Measurements from ENCODE around the gene COPZ1.
A peak's percentile ranks its signal among the peaks of the same experiment; 100 is the strongest.

The COPZ1 gene

DNA sequence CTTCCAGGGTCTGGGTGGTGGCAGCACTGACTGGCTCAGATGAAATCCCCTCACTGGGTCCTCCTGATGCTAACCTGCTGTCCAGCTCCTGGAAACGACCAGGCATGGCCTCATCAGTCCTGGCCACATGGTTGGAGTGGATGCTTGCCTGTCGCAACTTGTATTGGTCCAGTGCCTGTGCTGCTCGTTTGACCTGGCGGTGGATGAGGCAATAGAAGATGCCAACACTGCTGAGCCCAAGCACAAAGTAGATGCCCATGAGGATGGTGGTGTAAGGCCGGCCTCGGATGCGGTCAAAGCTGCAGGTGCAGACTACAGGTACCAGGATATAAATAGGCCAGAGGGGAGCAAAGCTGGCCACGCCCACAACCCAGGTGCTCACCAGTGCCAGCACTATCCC is 38.1 kb downstream of the COPZ1 start:
- peaks cover 7% of the 10 kb centered on the region for H3K27me3 ChIP-seq (ENCODE audit: control insufficient read depth, insufficient read depth, low read length)
- H3K9ac ChIP-seq (ENCODE audit: low read length), result no peak overlapping the region
- no peak overlapping the region for H3K4me3 ChIP-seq (ENCODE audit: low read depth, low read length)
- H3K4me1 ChIP-seq (ENCODE audit: control insufficient read depth, insufficient read depth, low read length), result peaks cover 18% of the 10 kb centered on the region
- no peaks in the 10 kb centered on the region for H3K36me3 ChIP-seq (ENCODE audit: control insufficient read depth, insufficient read depth, low read length)
- no peaks in the 10 kb centered on the region for H3K9me3 ChIP-seq (ENCODE audit: control insufficient read depth, insufficient read depth, low read depth, low read length)
- no peak overlapping the region for H3K27ac ChIP-seq (ENCODE audit: low read depth, low read length)

DNA sequence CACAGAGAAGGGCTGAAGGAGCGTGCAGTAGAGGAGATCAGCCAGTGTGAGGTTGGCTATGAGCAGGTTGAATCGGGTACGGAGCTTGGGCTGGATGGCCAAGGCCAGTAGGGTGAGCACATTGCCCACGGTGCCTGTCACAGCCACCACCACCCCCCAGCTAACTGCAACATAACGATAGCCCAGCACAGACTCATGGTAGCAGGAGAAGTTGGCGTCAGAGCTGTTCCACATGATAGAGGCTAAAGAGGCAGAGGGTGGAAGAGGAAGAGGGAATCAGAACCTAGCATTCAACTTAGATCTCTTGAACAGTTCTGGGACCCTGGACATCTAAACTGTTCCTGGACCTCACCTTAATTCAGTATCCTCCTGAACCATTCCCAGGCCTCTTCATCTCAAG is 38.7 kb downstream of the COPZ1 start:
- Histone ChIP-seq H3K4me3 (ENCODE audit: low read depth, low read length) (no peak overlapping the region), H3K27me3 (ENCODE audit: control insufficient read depth, insufficient read depth, low read length) (peaks cover 13% of the 10 kb centered on the region), H3K9ac (ENCODE audit: low read length) (no peak overlapping the region), H3K9me3 (ENCODE audit: control insufficient read depth, insufficient read depth, low read depth, low read length) (no peaks in the 10 kb centered on the region), H3K4me1 (ENCODE audit: control insufficient read depth, insufficient read depth, low read length) (peaks cover 19% of the 10 kb centered on the region), H3K27ac (ENCODE audit: low read depth, low read length) (no peak overlapping the region), H3K36me3 (ENCODE audit: control insufficient read depth, insufficient read depth, low read length) (no peaks in the 10 kb centered on the region)

DNA sequence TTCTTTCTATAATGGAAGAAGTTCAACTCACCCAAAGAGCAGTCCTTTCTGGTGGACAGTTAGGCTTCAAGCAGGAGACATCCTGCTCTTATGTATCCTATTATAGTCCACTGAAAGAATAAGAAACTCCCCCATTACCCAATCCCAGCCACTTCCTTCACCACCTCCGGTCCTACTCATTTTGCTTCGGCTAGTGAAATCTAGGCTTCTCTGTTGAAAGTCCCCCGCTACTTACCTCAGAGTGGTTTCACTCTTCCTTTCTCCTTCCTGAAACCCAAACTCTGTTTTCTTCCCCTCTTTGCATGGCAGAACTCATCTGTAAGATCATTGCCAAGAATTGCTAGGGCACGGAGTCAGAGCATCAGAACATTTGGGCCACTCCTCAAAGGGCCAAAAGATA is 39.5 kb downstream of the COPZ1 start, which contains the start of gene GPR84:
TSS of gene GPR84 (minus strand) at position 74 of the 400 bp plus-strand sequence. CDS start 635 bp downstream, outside the sequence.
- H3K9me3 ChIP-seq (ENCODE audit: control insufficient read depth, insufficient read depth, low read depth, low read length), result no peaks in the 10 kb centered on the region
- peaks cover 20% of the 10 kb centered on the region for H3K27me3 ChIP-seq (ENCODE audit: control insufficient read depth, insufficient read depth, low read length)
- no peaks in the 10 kb centered on the region for H3K36me3 ChIP-seq (ENCODE audit: control insufficient read depth, insufficient read depth, low read length)
- peaks cover 25% of the 10 kb centered on the region for H3K4me1 ChIP-seq (ENCODE audit: control insufficient read depth, insufficient read depth, low read length)
- no peak within 1 kb of the TSS for H3K9ac ChIP-seq (ENCODE audit: low read length)
- H3K27ac ChIP-seq (ENCODE audit: low read depth, low read length), result no peak within 1 kb of the TSS
- no peak within 1 kb of the TSS for H3K4me3 ChIP-seq (ENCODE audit: low read depth, low read length)

DNA sequence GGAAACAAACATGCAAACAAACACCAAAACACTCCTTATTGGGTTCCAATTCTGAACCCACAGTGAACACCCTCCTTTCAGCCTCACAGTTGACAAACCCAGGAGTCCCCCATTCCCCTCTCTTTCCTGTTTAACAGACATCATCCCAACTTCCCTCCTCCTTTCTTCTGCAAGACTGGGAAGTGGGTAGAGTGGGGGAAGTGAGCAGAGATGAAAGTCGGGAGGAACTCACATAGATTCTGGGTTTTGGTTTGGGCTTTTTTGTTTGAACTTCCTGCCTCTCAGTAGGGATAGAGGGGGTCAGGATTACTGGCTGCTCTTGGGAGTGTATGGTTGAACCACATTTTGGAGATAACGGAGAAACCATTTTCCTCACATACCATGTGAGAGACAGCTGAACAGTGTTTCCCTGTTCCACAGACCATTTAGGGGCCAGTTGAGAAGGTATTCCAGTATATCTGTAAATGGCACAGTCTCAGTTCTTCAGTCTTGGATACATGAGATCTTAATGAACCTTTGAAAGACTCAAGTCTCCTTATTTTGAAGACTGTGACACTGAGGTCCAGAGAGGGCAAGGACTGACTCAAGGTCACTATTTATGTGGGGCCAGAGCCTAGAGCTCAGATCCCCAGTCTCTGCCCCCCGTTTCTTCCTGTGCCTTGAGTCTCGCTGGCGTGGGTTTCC is 43.2 kb downstream of the COPZ1 start:
- H3K4me3 ChIP-seq (ENCODE audit: low read depth, low read length), result no peak overlapping the region
- H3K27ac ChIP-seq (ENCODE audit: low read depth, low read length), result no peak overlapping the region
- H3K9me3 ChIP-seq (ENCODE audit: control insufficient read depth, insufficient read depth, low read depth, low read length), result no peaks in the 10 kb centered on the region
- peaks cover 12% of the 10 kb centered on the region; the same call in 1 of the 2 replicates for H3K36me3 ChIP-seq (ENCODE audit: control insufficient read depth, insufficient read depth, low read length)
- no peak overlapping the region for H3K9ac ChIP-seq (ENCODE audit: low read length)
- peaks cover 23% of the 10 kb centered on the region; the same call in 1 of the 2 replicates for H3K4me1 ChIP-seq (ENCODE audit: control insufficient read depth, insufficient read depth, low read length)
- H3K27me3 ChIP-seq (ENCODE audit: control insufficient read depth, insufficient read depth, low read length), result peaks cover 26% of the 10 kb centered on the region

DNA sequence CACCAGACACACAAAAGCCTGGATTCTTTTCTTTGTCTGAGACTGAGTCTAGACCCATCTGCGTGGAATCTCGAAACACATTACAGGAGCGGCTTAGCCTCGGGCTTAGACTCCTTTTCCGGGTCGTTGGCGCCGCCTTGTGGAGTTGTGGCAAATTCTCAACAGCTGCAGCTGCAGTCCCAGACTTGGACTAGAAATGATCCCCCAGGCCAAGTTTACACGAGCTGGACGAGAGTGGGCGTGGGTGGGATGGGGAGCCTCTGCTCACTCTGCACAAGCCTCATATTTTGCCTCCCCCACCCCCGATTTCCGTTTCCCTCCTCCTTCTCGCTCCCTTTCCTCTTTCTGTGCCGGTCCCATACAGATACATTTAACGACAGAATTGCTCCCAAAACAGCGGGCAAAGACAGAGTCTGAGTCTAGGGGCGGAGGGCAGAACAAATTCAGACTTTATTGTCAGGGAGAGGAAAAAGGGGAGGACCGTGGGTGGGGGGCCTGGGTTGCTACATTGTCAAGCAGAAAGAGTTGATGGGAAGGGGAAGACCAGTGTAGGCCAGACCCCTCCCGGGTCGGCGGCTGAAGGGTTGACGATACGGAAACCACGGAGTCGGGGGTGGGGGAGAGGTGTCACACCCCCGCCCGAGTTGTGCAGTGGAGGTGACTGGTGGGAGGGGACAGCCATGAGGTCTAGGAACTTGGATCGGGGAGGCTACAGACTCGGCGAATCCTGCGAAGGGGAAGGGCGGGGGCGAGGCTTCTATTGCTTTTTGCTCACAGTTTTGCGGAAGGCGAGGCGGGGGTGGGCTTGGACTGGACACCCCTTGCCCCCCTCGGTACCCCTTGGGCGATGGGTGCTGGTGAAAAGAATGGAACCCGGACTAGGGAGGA is 44.0 kb downstream of the COPZ1 start:
- Histone ChIP-seq H3K27me3 (ENCODE audit: control insufficient read depth, insufficient read depth, low read length) (peaks cover 26% of the 10 kb centered on the region), H3K9me3 (ENCODE audit: control insufficient read depth, insufficient read depth, low read depth, low read length) (no peaks in the 10 kb centered on the region), H3K9ac (ENCODE audit: low read length) (peak overlapping the region; percentile 17), H3K4me3 (ENCODE audit: low read depth, low read length) (peak overlapping the region; percentile 53), H3K36me3 (ENCODE audit: control insufficient read depth, insufficient read depth, low read length) (peaks cover 13% of the 10 kb centered on the region; the same call in 1 of the 2 replicates), H3K4me1 (ENCODE audit: control insufficient read depth, insufficient read depth, low read length) (peaks cover 24% of the 10 kb centered on the region; the same call in 1 of the 2 replicates), H3K27ac (ENCODE audit: low read depth, low read length) (no peak overlapping the region)

DNA sequence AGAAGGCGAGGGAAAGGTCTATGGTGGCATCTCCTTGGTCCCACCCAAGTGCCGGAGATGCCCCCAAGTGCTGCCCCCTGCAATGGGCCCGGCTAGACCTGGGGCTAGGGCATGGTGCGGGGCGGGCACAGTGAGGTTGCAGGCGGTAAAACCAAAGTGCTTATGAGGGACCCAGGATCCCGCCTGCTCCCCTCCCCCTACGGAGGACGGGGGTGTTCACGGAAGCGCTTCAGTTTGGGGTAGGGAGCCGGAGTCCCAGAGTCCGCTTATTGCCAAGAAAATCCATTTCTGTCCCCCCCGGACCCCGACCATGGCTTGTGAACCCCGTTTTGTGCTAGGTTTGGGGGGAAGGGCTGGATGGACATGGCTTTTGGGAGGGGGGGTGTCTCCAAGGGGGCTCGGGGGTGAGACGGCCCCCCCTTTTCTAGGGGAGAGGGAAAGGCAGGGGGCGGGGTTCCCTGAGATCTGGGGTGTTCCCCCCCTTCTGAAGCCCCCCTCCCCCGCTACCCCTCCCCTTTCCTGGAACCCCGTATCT is 44.7 kb downstream of the COPZ1 start:
- H3K27ac ChIP-seq (ENCODE audit: low read depth, low read length), result no peak overlapping the region
- no peaks in the 10 kb centered on the region for H3K9me3 ChIP-seq (ENCODE audit: control insufficient read depth, insufficient read depth, low read depth, low read length)
- H3K4me1 ChIP-seq (ENCODE audit: control insufficient read depth, insufficient read depth, low read length), result peaks cover 31% of the 10 kb centered on the region; the same call in 1 of the 2 replicates
- peaks cover 26% of the 10 kb centered on the region for H3K27me3 ChIP-seq (ENCODE audit: control insufficient read depth, insufficient read depth, low read length)
- H3K9ac ChIP-seq (ENCODE audit: low read length), result peak overlapping the region; percentile 17
- H3K36me3 ChIP-seq (ENCODE audit: control insufficient read depth, insufficient read depth, low read length), result peaks cover 15% of the 10 kb centered on the region; the same call in 1 of the 2 replicates
- H3K4me3 ChIP-seq (ENCODE audit: low read depth, low read length), result peak overlapping the region; percentile 53

DNA sequence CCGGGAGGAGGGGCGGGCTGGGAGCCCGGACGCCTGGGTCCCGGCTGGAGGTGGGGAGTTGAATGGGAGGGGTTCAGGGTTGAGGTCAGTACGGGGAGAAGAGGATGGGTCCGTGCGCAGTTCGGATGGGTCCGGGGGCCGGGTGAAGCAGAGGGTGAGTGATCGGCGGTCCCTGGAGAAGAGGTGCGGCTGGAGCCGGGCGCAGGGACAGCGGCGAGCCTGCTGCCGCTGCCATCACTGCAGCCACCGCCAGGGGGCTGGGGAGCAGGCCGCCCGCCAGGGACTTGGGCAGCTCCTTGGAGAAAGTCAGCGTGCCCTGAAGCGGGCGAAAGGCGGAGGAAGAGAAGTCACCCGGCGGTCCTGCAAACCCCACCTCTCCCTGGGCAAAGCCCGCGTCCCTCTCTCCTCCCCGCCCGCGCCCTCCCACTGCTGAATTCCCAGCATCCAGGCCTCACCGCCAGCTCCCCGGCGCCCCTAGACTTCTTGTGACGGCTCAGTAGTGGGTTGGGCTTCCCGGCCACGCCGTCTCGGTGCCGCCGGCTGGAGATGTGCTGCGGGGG is 45.3 kb downstream of the COPZ1 start:
- Histone ChIP-seq H3K9me3 (ENCODE audit: control insufficient read depth, insufficient read depth, low read depth, low read length) (no peaks in the 10 kb centered on the region), H3K27me3 (ENCODE audit: control insufficient read depth, insufficient read depth, low read length) (peaks cover 26% of the 10 kb centered on the region), H3K27ac (ENCODE audit: low read depth, low read length) (no peak overlapping the region), H3K9ac (ENCODE audit: low read length) (no peak overlapping the region), H3K36me3 (ENCODE audit: control insufficient read depth, insufficient read depth, low read length) (peaks cover 16% of the 10 kb centered on the region; the same call in 1 of the 2 replicates), H3K4me3 (ENCODE audit: low read depth, low read length) (peak overlapping the region; percentile 49), H3K4me1 (ENCODE audit: control insufficient read depth, insufficient read depth, low read length) (peaks cover 34% of the 10 kb centered on the region; the same call in 1 of the 2 replicates)

DNA sequence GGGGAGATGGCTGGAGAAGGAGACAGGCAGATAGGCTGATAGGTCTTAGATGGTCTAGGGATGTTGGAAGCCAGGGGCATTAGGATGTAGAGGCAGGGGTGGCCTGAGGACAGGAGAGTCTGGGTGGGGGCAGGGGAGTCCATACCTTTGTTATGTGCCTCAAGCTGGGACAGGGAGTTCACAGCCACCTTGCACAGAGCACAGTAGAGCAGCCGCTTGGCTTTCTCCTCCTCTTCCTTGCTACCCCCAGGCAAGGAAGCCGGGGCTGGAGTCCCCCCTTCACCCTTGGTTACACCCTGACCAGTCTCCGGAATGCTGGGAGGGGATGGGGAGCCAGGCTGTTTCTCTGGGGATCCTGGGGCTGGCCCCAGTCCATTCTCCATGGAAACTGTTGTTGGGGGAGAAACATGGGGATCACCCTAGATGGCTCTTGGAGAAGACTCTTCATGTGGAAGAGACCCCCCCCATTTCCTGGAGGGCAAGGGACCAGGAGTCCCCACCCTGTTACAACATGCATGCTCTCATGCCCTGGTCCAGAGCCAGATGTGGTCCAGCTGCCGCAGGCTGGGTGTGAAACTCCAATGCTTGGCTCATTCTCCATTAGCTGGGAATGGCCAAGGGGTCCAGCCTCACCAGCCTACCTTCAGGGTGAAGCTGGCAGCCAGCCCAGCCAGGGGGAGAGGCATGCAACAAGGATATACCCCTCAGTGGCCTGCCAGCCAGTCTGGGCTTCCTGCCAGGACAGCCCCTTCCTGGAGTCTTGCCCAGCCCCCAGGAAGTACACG is 46.6 kb downstream of the COPZ1 start:
- peaks cover 18% of the 10 kb centered on the region; the same call in 1 of the 2 replicates for H3K36me3 ChIP-seq (ENCODE audit: control insufficient read depth, insufficient read depth, low read length)
- H3K4me1 ChIP-seq (ENCODE audit: control insufficient read depth, insufficient read depth, low read length), result peaks cover 34% of the 10 kb centered on the region; the same call in 1 of the 2 replicates
- no peak overlapping the region for H3K9ac ChIP-seq (ENCODE audit: low read length)
- peaks cover 30% of the 10 kb centered on the region for H3K27me3 ChIP-seq (ENCODE audit: control insufficient read depth, insufficient read depth, low read length)
- H3K27ac ChIP-seq (ENCODE audit: low read depth, low read length), result no peak overlapping the region
- no peak overlapping the region for H3K4me3 ChIP-seq (ENCODE audit: low read depth, low read length)
- no peaks in the 10 kb centered on the region for H3K9me3 ChIP-seq (ENCODE audit: control insufficient read depth, insufficient read depth, low read depth, low read length)

DNA sequence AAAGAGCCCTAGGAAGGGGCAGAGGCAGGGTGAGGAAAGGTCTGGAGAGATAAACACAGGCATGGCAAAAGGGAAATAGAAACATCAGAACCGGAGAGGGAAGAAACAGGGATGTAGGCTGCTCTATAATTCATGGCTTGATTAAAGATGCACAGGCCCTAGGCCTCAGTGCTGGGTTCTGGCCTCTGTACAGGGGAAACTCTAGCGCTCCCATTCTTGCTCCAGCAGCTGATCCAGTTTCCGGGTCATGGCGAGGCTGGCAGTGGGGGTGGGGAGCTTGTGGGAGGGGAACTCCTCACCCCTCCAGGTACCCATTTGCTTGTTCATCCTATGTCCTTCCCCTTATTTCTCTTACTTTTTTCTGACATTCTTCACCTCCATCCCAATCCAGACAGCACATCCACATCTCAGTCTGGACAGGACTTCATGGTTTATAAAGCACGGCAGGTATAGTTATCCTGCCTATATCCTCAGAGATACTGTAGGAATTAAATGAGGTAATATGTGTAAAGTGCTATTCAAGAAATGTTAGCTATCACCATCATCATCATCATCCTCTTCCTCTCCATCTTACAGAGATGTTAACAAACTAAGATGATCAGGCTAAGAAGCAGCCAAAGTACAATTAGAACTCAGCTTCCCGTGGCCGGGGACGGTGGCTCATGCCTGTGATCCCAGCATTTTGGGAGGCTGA is 47.3 kb downstream of the COPZ1 start:
- Histone ChIP-seq H3K9ac (ENCODE audit: low read length) (no peak overlapping the region), H3K9me3 (ENCODE audit: control insufficient read depth, insufficient read depth, low read depth, low read length) (no peaks in the 10 kb centered on the region), H3K36me3 (ENCODE audit: control insufficient read depth, insufficient read depth, low read length) (peaks cover 18% of the 10 kb centered on the region; the same call in 1 of the 2 replicates), H3K27me3 (ENCODE audit: control insufficient read depth, insufficient read depth, low read length) (peaks cover 31% of the 10 kb centered on the region), H3K4me3 (ENCODE audit: low read depth, low read length) (no peak overlapping the region), H3K4me1 (ENCODE audit: control insufficient read depth, insufficient read depth, low read length) (peaks cover 36% of the 10 kb centered on the region; the same call in 1 of the 2 replicates), H3K27ac (ENCODE audit: low read depth, low read length) (no peak overlapping the region)

Data from HUES6 (cell line).